GM10248 (cell line): ENCODE measurements around the gene SGPL1.

Experiments
- CTCF ChIA-PET: fragments of 300-600 bp; sonication (Branson Sonifier 250); formaldehyde crosslinking; extraction: SDS; loops from one replicate; lab custom pipeline; 2021; ENCODE audit warnings: antibody characterized with exemption; lab: Yijun Ruan, JAX
- POLR2A ChIA-PET: fragments of 350-650 bp; sonication (Branson Sonifier 250); formaldehyde crosslinking; extraction: SDS; loops from one replicate; lab custom pipeline; 2020; ENCODE audit warnings: antibody characterized with exemption; lab: Yijun Ruan, JAX
- DNase-seq: peaks from one replicate; pipeline ENCODE4 v3.0.0; 2012; ENCODE audit errors: extremely low spot score
- TF ChIP-seq, protein P1 (sequence below): IDR thresholded peaks from 2 replicates; pipeline ENCODE4 v1.5.1; 2012; ENCODE audit warnings: mild to moderate bottlenecking, low read depth; ENCODE audit errors: extremely low read depth, missing control alignments, control extremely low read depth

Gene SGPL1

DNA sequence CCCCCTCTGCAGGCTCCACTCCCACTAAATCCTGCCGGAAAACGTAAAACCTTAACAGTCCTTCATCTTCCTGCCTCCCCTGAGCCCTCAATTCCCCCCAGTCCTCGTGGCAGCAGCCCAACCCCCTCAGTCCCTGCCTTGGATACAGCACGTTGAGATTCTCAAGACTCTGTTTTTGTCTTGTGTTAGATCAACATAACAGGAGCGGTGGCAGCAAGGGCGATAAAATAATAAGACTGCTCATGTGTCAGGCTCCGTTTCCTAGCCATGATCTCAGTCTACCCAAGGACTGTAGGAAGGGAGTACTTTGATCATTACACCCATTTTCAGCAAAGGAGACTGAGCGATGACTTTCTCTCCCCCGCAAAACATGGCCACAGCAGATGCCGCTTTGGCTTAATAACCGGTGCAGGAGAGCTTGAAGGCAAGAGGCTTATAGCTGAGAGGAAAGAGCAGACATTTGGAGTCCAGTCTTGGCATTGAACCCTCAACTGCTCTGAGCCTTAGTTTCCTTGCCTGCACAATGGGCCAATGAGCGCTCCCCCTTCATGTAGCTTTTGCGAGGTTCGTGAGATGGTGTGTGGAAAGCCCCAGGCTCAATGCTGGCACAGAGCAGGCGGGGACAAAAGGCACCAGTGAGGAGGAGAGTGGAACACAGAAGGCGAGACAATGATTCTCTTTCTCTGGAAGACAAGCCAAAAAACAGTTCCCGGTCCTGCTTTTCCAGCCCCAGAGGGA, 114.7 kb downstream of the SGPL1 start:
- ChIA-PET POLR2A (no interaction called here), CTCF (no interaction called here)
- TF ChIP-seq, protein P1, sequence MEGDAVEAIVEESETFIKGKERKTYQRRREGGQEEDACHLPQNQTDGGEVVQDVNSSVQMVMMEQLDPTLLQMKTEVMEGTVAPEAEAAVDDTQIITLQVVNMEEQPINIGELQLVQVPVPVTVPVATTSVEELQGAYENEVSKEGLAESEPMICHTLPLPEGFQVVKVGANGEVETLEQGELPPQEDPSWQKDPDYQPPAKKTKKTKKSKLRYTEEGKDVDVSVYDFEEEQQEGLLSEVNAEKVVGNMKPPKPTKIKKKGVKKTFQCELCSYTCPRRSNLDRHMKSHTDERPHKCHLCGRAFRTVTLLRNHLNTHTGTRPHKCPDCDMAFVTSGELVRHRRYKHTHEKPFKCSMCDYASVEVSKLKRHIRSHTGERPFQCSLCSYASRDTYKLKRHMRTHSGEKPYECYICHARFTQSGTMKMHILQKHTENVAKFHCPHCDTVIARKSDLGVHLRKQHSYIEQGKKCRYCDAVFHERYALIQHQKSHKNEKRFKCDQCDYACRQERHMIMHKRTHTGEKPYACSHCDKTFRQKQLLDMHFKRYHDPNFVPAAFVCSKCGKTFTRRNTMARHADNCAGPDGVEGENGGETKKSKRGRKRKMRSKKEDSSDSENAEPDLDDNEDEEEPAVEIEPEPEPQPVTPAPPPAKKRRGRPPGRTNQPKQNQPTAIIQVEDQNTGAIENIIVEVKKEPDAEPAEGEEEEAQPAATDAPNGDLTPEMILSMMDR = no peak
- DNase-seq = no peak
